RWPE2 (cell line): Measurements from ENCODE around the gene GRSF1.
A peak's percentile ranks its signal among the peaks of the same experiment; 100 is the strongest.

Experiments used
- ATAC-seq: fragments of 200-7000 bp; cut with Tn5 transposase; 3 replicates; pipeline ENCODE4 v1.9.1; 2021; ENCODE audit warnings: low read depth
- DNase-seq: peaks from one replicate; pipeline ENCODE4 v3.0.0-alpha.2; 2020; ENCODE audit warnings: low spot score
- H3K27ac ChIP-seq: fragments of 450-650 bp; 2 replicates; pipeline ENCODE4 v1.5.1; 2017; ENCODE audit warnings: mild to moderate bottlenecking; ENCODE audit not compliant: poor library complexity, severe bottlenecking
- H3K27me3 ChIP-seq: fragments of 250-450 bp; sonication (Bioruptor Pico); 2 replicates; pipeline ENCODE4 v1.5.1; 2021; ENCODE audit warnings: mild to moderate bottlenecking, moderate library complexity; ENCODE audit not compliant: insufficient read depth, poor library complexity, severe bottlenecking
- H3K36me3 ChIP-seq: fragments of 250-450 bp; sonication (Bioruptor Pico); 2 replicates; pipeline ENCODE4 v1.5.1; 2020; ENCODE audit warnings: low read depth, mild to moderate bottlenecking, moderate library complexity
- H3K4me1 ChIP-seq: fragments of 250-450 bp; sonication (Bioruptor Pico); 2 replicates; pipeline ENCODE4 v1.5.1; 2021; ENCODE audit warnings: mild to moderate bottlenecking, moderate library complexity; ENCODE audit not compliant: insufficient read depth, poor library complexity, severe bottlenecking
- H3K4me3 ChIP-seq: fragments of 250-450 bp; sonication (Bioruptor Pico); 2 replicates; pipeline ENCODE4 v1.5.1; 2021; ENCODE audit warnings: mild to moderate bottlenecking, moderate library complexity; ENCODE audit not compliant: severe bottlenecking
- H3K9me3 ChIP-seq: fragments of 250-450 bp; sonication (Bioruptor Pico); 2 replicates; pipeline ENCODE4 v1.5.1; 2021; ENCODE audit warnings: mild to moderate bottlenecking, moderate library complexity; ENCODE audit not compliant: severe bottlenecking
- TF ChIP-seq, protein P1 (sequence below): fragments of 450-650 bp; IDR thresholded peaks from one replicate; pipeline ENCODE4 v1.5.1; 2017; ENCODE audit warnings: mild to moderate bottlenecking, moderate library complexity; ENCODE audit not compliant: poor library complexity, severe bottlenecking

The GRSF1 gene

DNA sequence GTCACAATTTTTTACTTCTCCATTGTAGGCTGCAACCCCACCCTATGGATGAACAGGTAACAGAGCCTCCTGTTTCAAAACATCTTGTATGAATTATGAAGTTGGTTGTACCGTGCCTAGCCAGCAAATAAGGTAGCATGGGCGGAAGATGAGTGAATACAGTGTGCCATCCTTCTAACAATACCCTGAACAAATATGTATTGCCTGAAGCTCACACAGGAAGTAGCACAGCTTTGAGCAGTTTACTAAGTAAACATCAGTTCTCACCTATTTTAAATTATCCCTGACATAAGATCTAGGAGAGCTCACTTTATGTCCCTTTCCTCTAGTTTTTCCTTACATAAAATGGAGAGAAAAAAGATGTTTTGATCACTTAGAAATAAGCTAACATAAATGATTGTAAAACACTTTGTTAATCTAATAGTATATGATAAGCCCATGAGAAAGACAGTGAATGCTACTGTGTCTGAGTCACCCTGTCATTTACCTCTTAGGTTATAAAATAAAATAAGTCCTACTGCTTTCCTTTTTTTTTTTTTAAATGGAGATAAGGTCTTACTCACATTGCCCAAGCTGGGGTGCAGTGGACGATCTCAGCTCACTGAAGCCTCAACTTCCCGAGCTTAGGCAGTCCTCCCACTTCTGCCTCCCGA is 36.6 kb downstream of the GRSF1 start:
- no peak overlapping the region for H3K4me3 ChIP-seq
- peak; percentile 74 for ATAC-seq
- DNase-seq: no peak

DNA sequence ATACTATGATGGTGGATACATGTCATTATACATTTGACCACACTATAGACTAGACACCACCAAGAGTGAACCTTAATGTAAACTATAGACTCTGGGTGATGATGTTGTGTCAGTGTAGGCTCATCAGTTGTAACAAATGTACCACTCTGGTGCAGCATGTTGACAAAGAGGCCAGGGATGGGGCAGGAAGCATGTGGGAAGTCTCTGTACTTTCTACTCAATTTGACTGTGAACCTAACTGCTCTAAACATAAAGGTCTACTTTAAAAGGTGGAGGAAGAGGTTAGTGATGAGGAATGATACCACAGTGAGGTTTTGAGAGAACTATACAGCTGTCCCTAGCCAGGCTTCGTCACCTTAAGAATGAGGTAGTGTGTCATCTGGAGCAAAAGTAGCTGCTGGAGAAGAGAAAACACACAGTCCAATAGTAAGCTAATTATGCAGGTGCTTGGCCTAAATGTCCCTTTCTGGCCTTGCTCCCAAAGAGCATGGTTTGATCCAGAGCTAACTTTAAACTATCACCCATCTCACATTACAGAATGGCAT is 38.4 kb downstream of the GRSF1 start:
- Histone ChIP-seq H3K27ac (no peak overlapping the region), H3K27me3 (no peaks in the 10 kb centered on the region), H3K4me3 (no peak overlapping the region), H3K4me1 (peaks cover 8% of the 10 kb centered on the region), H3K36me3 (no peaks in the 10 kb centered on the region; the same call in none of the 2 replicates), H3K9me3 (no peaks in the 10 kb centered on the region)
- no peak for ATAC-seq
- TF ChIP-seq, protein P1, sequence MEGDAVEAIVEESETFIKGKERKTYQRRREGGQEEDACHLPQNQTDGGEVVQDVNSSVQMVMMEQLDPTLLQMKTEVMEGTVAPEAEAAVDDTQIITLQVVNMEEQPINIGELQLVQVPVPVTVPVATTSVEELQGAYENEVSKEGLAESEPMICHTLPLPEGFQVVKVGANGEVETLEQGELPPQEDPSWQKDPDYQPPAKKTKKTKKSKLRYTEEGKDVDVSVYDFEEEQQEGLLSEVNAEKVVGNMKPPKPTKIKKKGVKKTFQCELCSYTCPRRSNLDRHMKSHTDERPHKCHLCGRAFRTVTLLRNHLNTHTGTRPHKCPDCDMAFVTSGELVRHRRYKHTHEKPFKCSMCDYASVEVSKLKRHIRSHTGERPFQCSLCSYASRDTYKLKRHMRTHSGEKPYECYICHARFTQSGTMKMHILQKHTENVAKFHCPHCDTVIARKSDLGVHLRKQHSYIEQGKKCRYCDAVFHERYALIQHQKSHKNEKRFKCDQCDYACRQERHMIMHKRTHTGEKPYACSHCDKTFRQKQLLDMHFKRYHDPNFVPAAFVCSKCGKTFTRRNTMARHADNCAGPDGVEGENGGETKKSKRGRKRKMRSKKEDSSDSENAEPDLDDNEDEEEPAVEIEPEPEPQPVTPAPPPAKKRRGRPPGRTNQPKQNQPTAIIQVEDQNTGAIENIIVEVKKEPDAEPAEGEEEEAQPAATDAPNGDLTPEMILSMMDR: no peak
- DNase-seq: no peak

More for the DNA sequence above, 36.6 kb downstream of the GRSF1 start:
- Histone ChIP-seq H3K27me3 (no peaks in the 10 kb centered on the region), H3K9me3 (no peaks in the 10 kb centered on the region), H3K36me3 (no peaks in the 10 kb centered on the region; the same call in 1 of the 2 replicates), H3K27ac (no peak overlapping the region), H3K4me1 (peaks cover 8% of the 10 kb centered on the region)
- TF ChIP-seq, protein P1: no peak

DNA sequence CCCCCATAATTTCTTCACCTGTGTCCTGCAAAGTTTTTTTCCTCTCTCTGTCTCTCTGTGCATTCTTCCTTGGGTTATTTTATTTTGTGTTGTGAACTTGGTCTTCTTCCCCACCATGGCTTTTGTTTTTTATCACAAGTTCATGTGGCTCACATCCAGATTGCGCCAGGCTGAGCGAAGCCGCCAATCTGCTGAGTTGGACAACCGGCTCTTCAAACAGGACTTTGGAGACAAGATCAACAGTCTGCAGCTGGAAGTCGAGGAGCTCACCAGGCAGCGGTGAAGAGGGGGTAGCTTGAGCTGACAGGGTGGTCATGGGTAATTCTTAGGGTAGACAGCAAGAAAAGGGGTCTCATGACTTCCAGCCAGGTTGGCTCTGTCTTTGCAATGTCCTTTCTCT is 46.1 kb downstream of the GRSF1 start:
- DNase-seq (no peak), ATAC-seq (no peak)
- TF ChIP-seq, protein P1: no peak
- Histone ChIP-seq H3K27me3 (no peaks in the 10 kb centered on the region), H3K4me3 (no peak overlapping the region), H3K9me3 (no peaks in the 10 kb centered on the region), H3K27ac (no peak overlapping the region), H3K36me3 (peaks cover 27% of the 10 kb centered on the region), H3K4me1 (no peaks in the 10 kb centered on the region)

DNA sequence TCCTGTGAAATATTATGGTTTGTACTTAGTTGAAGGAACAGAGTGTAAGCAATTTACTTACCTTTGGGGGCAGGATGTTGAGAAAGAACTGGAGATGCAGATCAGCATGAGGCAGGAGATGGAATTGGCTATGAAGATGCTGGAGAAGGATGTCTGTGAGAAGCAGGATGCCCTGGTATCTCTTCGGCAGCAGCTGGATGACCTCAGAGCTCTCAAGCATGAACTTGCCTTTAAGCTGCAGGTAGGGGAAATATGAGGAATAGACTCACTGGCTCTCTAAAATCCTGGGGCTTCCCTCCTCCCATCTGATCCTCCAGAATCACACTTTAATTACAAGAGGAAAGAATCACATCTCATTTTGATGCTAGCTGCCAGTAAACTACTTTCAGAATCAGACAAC is 51.0 kb downstream of the GRSF1 start:
- H3K4me3 ChIP-seq: no peak overlapping the region
- DNase-seq (no peak), ATAC-seq (no peak)
- no peak overlapping the region for H3K27ac ChIP-seq
- H3K4me1 ChIP-seq: no peaks in the 10 kb centered on the region
- H3K27me3 ChIP-seq: no peaks in the 10 kb centered on the region
- TF ChIP-seq, protein P1: no peak
- no peaks in the 10 kb centered on the region for H3K9me3 ChIP-seq
- H3K36me3 ChIP-seq: peaks cover 44% of the 10 kb centered on the region

DNA sequence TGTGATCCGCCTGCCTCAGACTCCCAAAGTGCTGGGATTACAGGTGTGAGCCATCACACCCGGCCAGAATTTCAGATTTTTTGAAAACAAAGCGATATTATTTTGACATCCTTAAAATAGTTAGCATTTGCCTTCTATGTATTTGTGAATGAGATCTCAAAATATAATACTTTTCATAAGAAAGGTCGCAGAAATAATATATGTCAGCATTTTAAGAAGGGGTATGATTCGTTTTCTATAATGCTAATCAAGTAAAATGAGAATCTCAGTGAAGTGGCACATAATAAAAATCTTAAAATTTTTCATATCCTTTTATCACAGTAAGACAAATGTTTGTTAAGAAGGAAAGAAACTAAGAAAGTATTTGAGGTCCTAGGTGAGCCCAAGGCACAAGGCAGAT is 52.2 kb downstream of the GRSF1 start:
- no peaks in the 10 kb centered on the region for H3K27me3 ChIP-seq
- TF ChIP-seq, protein P1: no peak
- DNase-seq (no peak), ATAC-seq (no peak)
- H3K4me3 ChIP-seq: no peak overlapping the region
- H3K4me1 ChIP-seq: no peaks in the 10 kb centered on the region
- H3K36me3 ChIP-seq: peaks cover 55% of the 10 kb centered on the region
- no peak overlapping the region for H3K27ac ChIP-seq
- H3K9me3 ChIP-seq: no peaks in the 10 kb centered on the region
